Measurements from ENCODE around the gene DACH2.

Gene DACH2

GRCh38 chrX:86806786-86807185 is 658.5 kb downstream of the DACH2 start:
- DNase-seq (ENCODE audit: low read depth in 2 of 2), result no peak

- DNase-seq (ENCODE audit: low read depth in 2 of 2), result no peak
Observed at GRCh38 chrX:86809651-86810050, 661.4 kb downstream of the DACH2 start.

GRCh38 chrX:86829786-86830185 is 681.5 kb downstream of the DACH2 start:
- no peak for DNase-seq (ENCODE audit: low read depth in 2 of 2)

DNA sequence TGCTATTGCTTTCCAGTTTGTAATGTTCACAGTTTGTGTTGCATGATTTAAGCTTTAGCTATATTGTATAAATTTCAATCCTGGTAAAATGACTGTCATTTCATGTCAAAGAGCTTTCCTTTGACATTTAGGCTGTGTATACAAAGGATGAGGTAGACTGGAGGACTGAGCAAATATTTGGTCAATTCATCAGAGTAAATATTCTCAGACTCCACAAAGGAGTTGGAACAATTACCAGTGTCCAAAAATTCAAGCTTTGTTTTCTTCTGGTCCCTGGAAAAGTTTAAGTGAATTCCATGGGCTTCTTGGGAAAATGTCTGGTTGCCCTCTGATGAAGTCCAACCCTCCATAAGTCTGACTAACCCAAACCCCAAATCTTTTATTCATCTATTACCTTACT is 682.4 kb downstream of the DACH2 start:
- no peak for DNase-seq (ENCODE audit: low read depth in 2 of 2)

GRCh38 chrX:86845101-86845500 is 696.9 kb downstream of the DACH2 start:
- DNase-seq (ENCODE audit: low read depth in 2 of 2), result no peak
